Measurements from ENCODE around the gene SAMM50.

Gene SAMM50

DNA sequence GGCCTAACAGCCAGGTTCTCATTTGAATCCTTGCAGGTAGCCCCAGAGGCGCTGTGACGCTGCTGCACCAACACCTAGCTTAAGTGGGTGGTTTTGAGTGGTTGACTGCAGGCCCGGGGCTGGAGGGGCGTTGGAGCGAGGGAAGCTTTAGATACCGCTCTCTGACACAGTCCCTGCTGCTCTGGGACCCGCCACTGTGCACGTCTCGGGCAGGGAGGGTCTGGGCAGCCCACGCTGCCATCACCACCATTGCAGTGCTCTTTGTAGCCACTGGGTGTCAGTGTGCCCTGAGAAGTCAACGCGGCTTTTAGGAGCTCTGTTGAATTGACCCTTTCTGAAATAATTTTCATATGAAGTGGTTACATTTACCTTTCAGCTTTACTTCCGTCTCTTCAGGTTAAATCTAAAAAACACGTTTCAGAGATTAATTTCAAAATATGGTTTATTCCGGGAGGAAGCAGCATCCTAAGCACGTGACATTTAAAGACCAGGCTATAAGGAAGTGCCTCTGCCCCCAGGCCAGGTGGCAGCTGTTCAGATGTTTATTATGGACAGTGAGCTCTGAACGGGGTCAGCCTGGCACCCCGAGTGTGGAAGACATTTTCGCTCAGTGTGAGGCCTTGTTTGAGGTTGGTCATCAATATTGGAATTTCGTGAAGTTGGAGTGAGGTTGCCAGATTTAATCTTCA is 38.0 kb downstream of the SAMM50 start:
- peak overlapping the region in 4 of 11 experiments; percentile 28 to 52 (median 33); a peak in 4 of 22 replicates for H3K9ac ChIP-seq
- peaks cover 0 to 43% (median 34%) of the 10 kb centered on the region in 11 experiments; a peak in 17 of 22 replicates for H4K20me1 ChIP-seq
- no peaks in the 10 kb centered on the region for H3K27me3 ChIP-seq
- peak overlapping the region; percentile 5 to 59 (median 49); a peak in 19 of 22 replicates for H3K4me2 ChIP-seq
- peak overlapping the region in 4 of 11 experiments; percentile 16 to 47 (median 21); a peak in 6 of 22 replicates for H3K27ac ChIP-seq
- no peak for TF ChIP-seq Cebpa-rat (IDR thresholded peaks at IDR 0.05)
- H3K36me3 ChIP-seq = peaks cover 63 to 88% (median 77%) of the 10 kb centered on the region in 11 experiments
- H3K4me3 ChIP-seq = no peak overlapping the region
- H3K4me1 ChIP-seq = peaks cover 28 to 42% (median 37%) of the 10 kb centered on the region in 10 experiments
- no peaks in the 10 kb centered on the region for H3K9me3 ChIP-seq (replicated peaks in 1 of 11)

DNA sequence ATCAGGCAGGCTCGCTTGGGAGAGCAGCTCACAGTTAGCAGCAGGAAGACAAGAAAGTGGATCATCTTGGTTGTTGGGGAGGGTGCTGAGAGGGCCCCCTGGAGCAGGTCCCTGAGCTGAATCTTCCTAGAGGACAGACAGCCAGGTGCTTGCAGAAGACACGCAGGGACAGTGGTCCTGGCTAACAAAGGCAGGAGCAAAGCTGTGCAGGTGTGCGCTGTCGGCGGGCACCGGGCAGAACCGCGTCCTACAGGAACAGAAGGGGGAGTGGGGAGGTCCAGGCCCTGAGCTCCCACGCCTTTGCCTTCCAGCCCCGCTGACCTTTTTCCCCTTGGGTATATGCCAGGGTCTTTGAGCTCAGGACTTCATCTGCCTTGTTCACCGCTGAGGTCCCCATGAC is 38.8 kb downstream of the SAMM50 start:
- TF ChIP-seq Cebpa-rat (IDR thresholded peaks at IDR 0.05) = no peak
- Histone ChIP-seq H3K9me3 (replicated peaks in 1 of 11) (no peaks in the 10 kb centered on the region), H3K36me3 (peaks cover 63 to 88% (median 77%) of the 10 kb centered on the region in 11 experiments), H3K4me1 (peaks cover 28 to 45% (median 38%) of the 10 kb centered on the region in 10 experiments), H3K4me2 (peak overlapping the region in 10 of 11 experiments; percentile 22 to 59 (median 51); a peak in 19 of 22 replicates), H3K9ac (peak overlapping the region in 5 of 11 experiments; percentile 7 to 52 (median 32); a peak in 8 of 22 replicates), H3K4me3 (no peak overlapping the region), H3K27me3 (no peaks in the 10 kb centered on the region), H4K20me1 (peaks cover 0 to 42% (median 34%) of the 10 kb centered on the region in 11 experiments; a peak in 17 of 22 replicates), H3K27ac (peak overlapping the region in 3 of 11 experiments; percentile 19 to 47 (median 30); a peak in 3 of 22 replicates)

DNA sequence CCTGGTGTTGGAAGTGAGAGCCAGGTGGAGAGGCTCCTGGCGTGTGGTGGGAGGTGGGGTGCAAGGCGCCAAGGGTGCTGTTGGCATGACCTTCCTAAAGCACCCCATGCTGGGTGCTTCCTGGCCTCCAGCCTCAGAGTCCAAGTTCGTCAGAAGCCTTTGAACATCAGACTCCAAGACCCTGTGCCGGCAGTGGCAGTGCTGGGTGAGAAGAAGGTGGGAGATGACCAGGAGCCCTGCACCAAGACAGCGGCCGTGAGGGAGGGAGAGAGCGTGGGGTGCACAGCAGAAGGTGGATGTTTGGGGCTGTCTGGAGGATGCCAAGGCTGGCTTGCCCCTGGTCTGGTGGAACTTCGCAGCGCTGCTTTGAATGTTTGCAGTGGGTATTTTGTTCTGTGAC is 39.2 kb downstream of the SAMM50 start:
- peak overlapping the region in 2 of 11 experiments; percentile 32 to 52; a peak in 3 of 22 replicates for H3K9ac ChIP-seq
- peak overlapping the region in 2 of 11 experiments; percentile 19 to 47; a peak in 3 of 22 replicates for H3K27ac ChIP-seq
- H3K36me3 ChIP-seq = peaks cover 63 to 88% (median 77%) of the 10 kb centered on the region in 11 experiments
- H3K9me3 ChIP-seq (replicated peaks in 1 of 11) = no peaks in the 10 kb centered on the region
- H3K4me1 ChIP-seq = peaks cover 28 to 49% (median 41%) of the 10 kb centered on the region in 10 experiments
- peak overlapping the region in 8 of 11 experiments; percentile 29 to 59 (median 54); a peak in 16 of 22 replicates for H3K4me2 ChIP-seq
- no peaks in the 10 kb centered on the region for H3K27me3 ChIP-seq
- peaks cover 0 to 42% (median 34%) of the 10 kb centered on the region in 11 experiments; a peak in 17 of 22 replicates for H4K20me1 ChIP-seq
- no peak for TF ChIP-seq Cebpa-rat (IDR thresholded peaks at IDR 0.05)
- no peak overlapping the region for H3K4me3 ChIP-seq

DNA sequence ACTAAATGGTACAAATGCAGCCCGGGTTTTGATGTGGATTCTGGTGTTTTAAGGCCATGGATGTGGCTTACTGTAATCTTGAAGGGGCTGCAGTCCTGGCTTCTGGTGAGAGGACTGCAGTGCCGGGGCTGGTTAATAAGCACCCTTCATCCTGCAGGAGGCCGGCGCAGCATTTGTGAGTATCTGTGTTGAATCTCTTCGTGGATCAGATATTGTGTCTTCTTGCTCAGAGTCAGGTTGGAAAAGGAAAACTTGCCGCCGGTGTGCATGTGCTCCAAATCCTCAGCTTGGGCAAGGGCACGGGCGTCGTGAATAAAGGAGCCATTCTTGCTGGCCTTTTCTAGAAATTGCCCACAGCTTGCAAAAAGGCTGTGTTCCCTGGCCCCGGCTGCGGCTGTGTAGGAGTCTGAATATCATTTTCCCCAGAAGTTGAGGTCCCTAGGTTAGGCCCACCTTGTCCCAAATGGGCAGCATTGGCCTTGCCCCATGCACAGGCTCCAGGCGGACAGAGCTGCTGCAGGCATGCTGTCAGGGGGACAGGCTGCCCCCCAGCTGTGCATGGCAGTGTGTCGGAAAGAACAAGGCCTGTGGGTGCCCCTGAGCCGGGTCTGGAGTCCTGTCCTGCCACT is 39.9 kb downstream of the SAMM50 start:
- H3K9ac ChIP-seq = peak overlapping the region in 3 of 11 experiments; percentile 59 to 72 (median 60); a peak in 8 of 22 replicates
- peak overlapping the region in 7 of 10 experiments; percentile 51 to 70 (median 54); a peak in 8 of 20 replicates for H3K4me3 ChIP-seq
- peaks cover 28 to 53% (median 47%) of the 10 kb centered on the region in 10 experiments for H3K4me1 ChIP-seq
- no peaks in the 10 kb centered on the region for H3K27me3 ChIP-seq
- no peaks in the 10 kb centered on the region for H3K9me3 ChIP-seq (replicated peaks in 1 of 11)
- peaks cover 57 to 86% (median 73%) of the 10 kb centered on the region in 11 experiments for H3K36me3 ChIP-seq
- TF ChIP-seq Cebpa-rat (IDR thresholded peaks at IDR 0.05) = no peak
- peak overlapping the region in 5 of 11 experiments; percentile 49 to 69 (median 62); a peak in 8 of 22 replicates for H3K27ac ChIP-seq
- peaks cover 0 to 42% (median 34%) of the 10 kb centered on the region in 11 experiments; a peak in 17 of 22 replicates for H4K20me1 ChIP-seq
- H3K4me2 ChIP-seq = peak overlapping the region; percentile 77 to 96 (median 90)

DNA sequence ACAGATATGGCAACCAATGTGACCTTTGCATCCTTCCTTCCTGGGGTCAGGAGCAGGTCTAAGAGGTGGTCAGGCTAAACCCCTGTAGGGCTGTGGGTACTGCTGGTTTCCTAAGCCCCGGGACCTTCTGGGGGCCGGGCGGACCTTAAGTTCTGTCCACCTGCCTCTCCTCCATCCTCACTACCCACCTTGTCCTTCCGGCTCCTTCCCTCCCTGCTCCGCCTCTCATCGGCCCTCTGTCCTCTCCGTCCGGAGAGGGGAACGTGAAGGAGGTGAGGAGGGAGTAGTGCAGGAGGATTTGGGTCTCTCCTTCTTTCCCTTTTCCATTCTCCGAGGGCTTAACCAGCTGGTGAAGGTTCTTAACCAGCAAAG is 40.5 kb downstream of the SAMM50 start:
- peak overlapping the region; percentile 46 to 70 (median 54); a peak in 19 of 20 replicates for H3K4me3 ChIP-seq
- no peak for TF ChIP-seq Cebpa-rat (IDR thresholded peaks at IDR 0.05)
- peaks cover 28 to 53% (median 47%) of the 10 kb centered on the region in 10 experiments for H3K4me1 ChIP-seq
- H4K20me1 ChIP-seq = peaks cover 0 to 42% (median 34%) of the 10 kb centered on the region in 11 experiments; a peak in 17 of 22 replicates
- peak overlapping the region; percentile 77 to 96 (median 90) for H3K4me2 ChIP-seq
- H3K9me3 ChIP-seq (replicated peaks in 1 of 11) = no peaks in the 10 kb centered on the region
- no peaks in the 10 kb centered on the region for H3K27me3 ChIP-seq
- H3K27ac ChIP-seq = peak overlapping the region; percentile 20 to 69 (median 55); a peak in 20 of 22 replicates
- H3K9ac ChIP-seq = peak overlapping the region in 10 of 11 experiments; percentile 43 to 72 (median 60); a peak in 19 of 22 replicates
- peaks cover 51 to 85% (median 67%) of the 10 kb centered on the region in 11 experiments for H3K36me3 ChIP-seq

DNA sequence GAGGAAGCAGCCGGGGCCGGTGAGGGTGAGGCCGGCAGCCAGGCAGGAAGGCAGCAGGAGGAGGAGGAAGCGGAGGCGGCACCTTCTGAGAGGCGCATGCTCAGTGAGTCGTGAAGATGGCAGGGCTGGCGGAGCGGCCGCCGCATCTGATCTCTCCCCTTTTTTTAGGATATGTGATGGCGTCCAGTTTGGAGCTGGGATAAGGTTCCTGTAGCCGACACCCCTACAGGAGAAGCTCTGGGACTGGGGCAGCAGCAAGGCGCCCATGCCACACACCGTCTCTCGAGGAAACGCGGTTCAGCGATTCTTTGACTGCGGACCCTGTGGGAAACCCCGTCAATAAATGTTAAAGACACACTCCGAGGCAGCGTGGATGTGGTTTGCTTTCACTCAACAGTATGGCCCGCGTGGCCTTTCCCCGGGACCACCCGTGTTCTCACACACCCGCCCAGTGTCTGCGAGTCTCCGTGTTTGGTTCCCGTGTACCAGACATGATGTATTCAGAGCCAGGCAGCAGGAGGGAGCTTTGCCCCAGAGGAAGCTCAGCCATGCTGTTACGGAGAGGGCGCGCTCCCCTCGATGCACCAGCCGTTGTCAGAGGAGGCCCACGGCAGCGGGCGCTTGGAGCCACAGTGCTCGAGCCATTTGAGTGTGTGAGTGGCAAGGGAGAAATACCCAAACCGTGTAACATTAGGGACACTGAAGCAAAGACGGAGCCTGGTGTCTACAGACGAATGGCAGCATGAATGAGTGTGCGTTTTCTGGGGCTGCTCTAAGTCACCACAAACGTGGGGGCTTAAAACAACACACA is 41.1 kb downstream of the SAMM50 start:
- no peak for TF ChIP-seq Cebpa-rat (IDR thresholded peaks at IDR 0.05)
- Histone ChIP-seq H3K4me2 (peak overlapping the region; percentile 77 to 96 (median 90)), H3K27me3 (no peaks in the 10 kb centered on the region), H3K36me3 (peaks cover 45 to 79% (median 61%) of the 10 kb centered on the region in 11 experiments), H3K4me1 (peaks cover 28 to 53% (median 47%) of the 10 kb centered on the region in 10 experiments), H4K20me1 (peaks cover 0 to 42% (median 34%) of the 10 kb centered on the region in 11 experiments; a peak in 17 of 22 replicates), H3K27ac (peak overlapping the region; percentile 20 to 69 (median 49); a peak in 19 of 22 replicates), H3K9me3 (replicated peaks in 1 of 11) (no peaks in the 10 kb centered on the region), H3K4me3 (peak overlapping the region; percentile 46 to 70 (median 54); a peak in 19 of 20 replicates), H3K9ac (peak overlapping the region in 10 of 11 experiments; percentile 43 to 72 (median 60); a peak in 21 of 22 replicates)

DNA sequence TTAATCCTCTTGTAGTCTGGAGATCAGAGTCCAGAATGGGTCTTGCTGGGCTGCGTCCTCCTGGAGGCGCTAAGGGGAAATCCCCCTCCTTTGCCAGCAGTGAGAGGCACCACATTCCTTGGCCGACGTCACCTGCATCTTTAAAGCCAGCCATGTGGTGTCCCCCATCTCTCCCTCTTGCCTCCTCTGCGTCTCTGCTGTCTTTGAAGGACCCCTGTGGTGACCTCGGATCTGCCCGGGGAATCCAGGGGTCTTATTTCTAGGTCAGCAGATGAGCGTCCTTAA is 41.7 kb downstream of the SAMM50 start:
- Histone ChIP-seq H3K4me1 (peaks cover 28 to 53% (median 47%) of the 10 kb centered on the region in 10 experiments), H3K27ac (peak overlapping the region in 4 of 11 experiments; percentile 46 to 69 (median 65); a peak in 4 of 22 replicates), H3K36me3 (peaks cover 39 to 74% (median 55%) of the 10 kb centered on the region in 11 experiments), H3K9ac (peak overlapping the region in 3 of 11 experiments; percentile 58 to 72 (median 59); a peak in 1 of 22 replicates), H3K27me3 (no peaks in the 10 kb centered on the region), H4K20me1 (peaks cover 0 to 38% (median 31%) of the 10 kb centered on the region in 11 experiments; a peak in 17 of 22 replicates), H3K4me3 (no peak overlapping the region), H3K9me3 (replicated peaks in 1 of 11) (no peaks in the 10 kb centered on the region), H3K4me2 (peak overlapping the region; percentile 77 to 96 (median 90); a peak in 20 of 22 replicates)
- TF ChIP-seq Cebpa-rat (IDR thresholded peaks at IDR 0.05) = no peak
